Germinal center (tissue), 1 donor: ENCODE results near the gene WDR53.
A peak's percentile ranks its signal among the peaks of the same experiment; 100 is the strongest.
"Not testable (repeated sequence)": the region's sequence is repeated elsewhere in the genome, so short reads cannot be mapped to it uniquely, and the experiment has no call there.

ENCODE experiments used
- DNase-seq: peaks from one replicate; pipeline ENCODE4 v3.0.0; 2012; ENCODE audit warnings: mixed read lengths, low spot score

Gene WDR53

GRCh38 chr3:196568246-196569002 is at the start of gene WDR53, which contains the start of gene FBXO45:
TSS of gene WDR53 (minus strand) at chr3:196568554. CDS start at chr3:196561475, 7,079 bp downstream.
TSS of gene FBXO45 (plus strand) at chr3:196568660. CDS start at chr3:196568985, 325 bp downstream.
- peak; percentile 97 for DNase-seq

GRCh38 chr3:196617256-196617655 is 48.9 kb upstream of the WDR53 start:
- no peak for DNase-seq

GRCh38 chr3:196615234-196615633 is 46.9 kb upstream of the WDR53 start:
- DNase-seq = not testable (repeated sequence)

- DNase-seq = no peak
Observed at GRCh38 chr3:196611761-196612483, 43.6 kb upstream of the WDR53 start.

- DNase-seq = no peak
Observed at GRCh38 chr3:196609805-196610515, 41.6 kb upstream of the WDR53 start.

- peak; percentile 95 for DNase-seq
Observed at GRCh38 chr3:196609343-196609775, 41.0 kb upstream of the WDR53 start.

- no peak for DNase-seq
Observed at GRCh38 chr3:196608693-196609092, 40.3 kb upstream of the WDR53 start.

GRCh38 chr3:196604548-196604947 is 36.2 kb upstream of the WDR53 start:
- peak; percentile 55 for DNase-seq

- DNase-seq = no peak
Observed at GRCh38 chr3:196603683-196604082, 35.3 kb upstream of the WDR53 start.

- no peak for DNase-seq
Observed at GRCh38 chr3:196602673-196603072, 34.3 kb upstream of the WDR53 start.

- DNase-seq = no peak
Observed at GRCh38 chr3:196600359-196600758, 32.0 kb upstream of the WDR53 start.

- no peak for DNase-seq
Observed at GRCh38 chr3:196599734-196600128, 31.4 kb upstream of the WDR53 start.

GRCh38 chr3:196597971-196598733 is 29.8 kb upstream of the WDR53 start:
- not testable (repeated sequence) for DNase-seq

GRCh38 chr3:196596355-196596754 is 28.0 kb upstream of the WDR53 start:
- no peak for DNase-seq

- no peak for DNase-seq
Observed at GRCh38 chr3:196590279-196590678, 21.9 kb upstream of the WDR53 start.

GRCh38 chr3:196585044-196585757 is 16.8 kb upstream of the WDR53 start:
- DNase-seq = no peak

GRCh38 chr3:196572389-196572788 is 4.0 kb upstream of the WDR53 start:
- DNase-seq = no peak

- not testable (repeated sequence) for DNase-seq
Observed at GRCh38 chr3:196570332-196570731, 2.0 kb upstream of the WDR53 start.

GRCh38 chr3:196569003-196569516 is 706 bp upstream of the WDR53 start:
- peak; percentile 68 for DNase-seq

- no peak for DNase-seq
Observed at GRCh38 chr3:196563721-196564225, 4.6 kb downstream of the WDR53 start.

- DNase-seq = no peak
Observed at GRCh38 chr3:196559826-196560225, 8.5 kb downstream of the WDR53 start.
